HUES64 (cell line): Measurements from ENCODE around the gene MTRF1. TPM values are rescaled to one million over a fixed set of nuclear protein-coding genes. Genes with fewer than 3 reads are reported as not detected.

Source experiments
- H3K27ac ChIP-seq: 2 replicates; pipeline ENCODE4 v1.7.0; 2013; ENCODE audit warnings: low read depth, low read length, inconsistent platforms
- H3K27me3 ChIP-seq: 2 replicates; pipeline ENCODE4 v1.6.1; 2013; ENCODE audit warnings: mild to moderate bottlenecking, low read length; ENCODE audit not compliant: insufficient read depth
- H3K36me3 ChIP-seq: 2 replicates; pipeline ENCODE4 v1.6.1; 2013; ENCODE audit warnings: mild to moderate bottlenecking, low read length; ENCODE audit not compliant: insufficient read depth
- H3K4me1 ChIP-seq: 2 replicates; pipeline ENCODE4 v1.6.1; 2013; ENCODE audit warnings: mild to moderate bottlenecking, low read length, moderate library complexity; ENCODE audit not compliant: insufficient read depth
- H3K4me3 ChIP-seq: 2 replicates; pipeline ENCODE4 v1.5.1; 2013; ENCODE audit warnings: mild to moderate bottlenecking, low read length, moderate library complexity
- H3K9ac ChIP-seq: 2 replicates; pipeline ENCODE4 v1.6.1; 2013; ENCODE audit warnings: mild to moderate bottlenecking, low read depth, low read length
- H3K9me3 ChIP-seq: 2 replicates; pipeline ENCODE4 v1.6.1; 2013; ENCODE audit warnings: low read depth, low read length; ENCODE audit not compliant: insufficient read depth
- WGBS: fragments of 150-250, 120-280 bp; methylation state at CpG from one replicate; pipeline ENCODE4 v1.1.7; 2013; ENCODE audit warnings: missing lambda C conversion rate; 5-methylcytosine and 5-hydroxymethylcytosine counted together
- polyA plus RNA-seq, 2 experiments: library from polyadenylated mRNA; stranded (reverse); fragments of 50-300 nt; gene quantifications; one replicate each; pipeline ENCODE4 v1.2.3, GENCODE V29; 2013

The MTRF1 gene
- polyA plus RNA-seq (2013, experiment 1 of 2): 10.9 TPM
- polyA plus RNA-seq (2013, experiment 2 of 2): 8.9 TPM

GRCh38 chr13:41263261-41263971 lies at the start of gene MTRF1:
MTRF1 (minus strand) TSS chr13:41263576; CDS start chr13:41260907, 2,669 bp downstream.
- under 1% methylated on average over 31 of the region's 32 CpGs for WGBS
- Histone ChIP-seq H3K9me3 (peaks cover 16% of the 10 kb centered on the region), H3K4me3 (peak within 1 kb of the TSS; percentile 82), H3K9ac (peak within 1 kb of the TSS; percentile 76), H3K27me3 (no peaks in the 10 kb centered on the region), H3K36me3 (peaks cover 28% of the 10 kb centered on the region), H3K4me1 (no peaks in the 10 kb centered on the region), H3K27ac (0 out of 2 replicates have a peak within 1 kb of the TSS, but pooled peaks have one; percentile 3)

- Histone ChIP-seq H3K4me3 (peak overlapping the region; percentile 85), H3K27ac (no peak overlapping the region), H3K9ac (peak overlapping the region; percentile 96; the same call in 1 of the 2 replicates), H3K27me3 (no peaks in the 10 kb centered on the region), H3K9me3 (no peaks in the 10 kb centered on the region), H3K4me1 (peaks cover 30% of the 10 kb centered on the region), H3K36me3 (peaks cover 15% of the 10 kb centered on the region)
- 43% methylated on average over 4 of the region's 5 CpGs for WGBS
These were observed 49.7 kb upstream of the MTRF1 start for GRCh38 chr13:41313117-41313516.

- Histone ChIP-seq H3K4me3 (peak overlapping the region; percentile 85), H3K9ac (peak overlapping the region; percentile 96), H3K36me3 (peaks cover 7% of the 10 kb centered on the region), H3K4me1 (peaks cover 30% of the 10 kb centered on the region), H3K27me3 (no peaks in the 10 kb centered on the region), H3K9me3 (no peaks in the 10 kb centered on the region), H3K27ac (peak overlapping the region; percentile 91)
- WGBS: under 1% methylated on average over 11 of the region's 11 CpGs
These were observed 48.8 kb upstream of the MTRF1 start for GRCh38 chr13:41312176-41312500.

GRCh38 chr13:41311406-41312175 lies 48.2 kb upstream of the MTRF1 start:
- Histone ChIP-seq H3K27ac (peak overlapping the region; percentile 91), H3K36me3 (peaks cover 2% of the 10 kb centered on the region), H3K9ac (peak overlapping the region; percentile 96), H3K4me1 (peaks cover 30% of the 10 kb centered on the region), H3K9me3 (no peaks in the 10 kb centered on the region), H3K27me3 (no peaks in the 10 kb centered on the region), H3K4me3 (peak overlapping the region; percentile 85)
- WGBS: under 1% methylated on average over 73 of the region's 73 CpGs

GRCh38 chr13:41310963-41311405 lies 47.6 kb upstream of the MTRF1 start, which contains the start of gene NAA16:
NAA16 (plus strand) TSS chr13:41311267; CDS start chr13:41311529, 262 bp downstream.
- no peaks in the 10 kb centered on the region for H3K27me3 ChIP-seq
- H3K9ac ChIP-seq: peak within 1 kb of the TSS; percentile 96
- H3K9me3 ChIP-seq: no peaks in the 10 kb centered on the region
- H3K4me1 ChIP-seq: peaks cover 30% of the 10 kb centered on the region
- H3K4me3 ChIP-seq: peak within 1 kb of the TSS; percentile 85
- under 1% methylated on average over 32 of the region's 32 CpGs for WGBS
- H3K36me3 ChIP-seq: no peaks in the 10 kb centered on the region
- H3K27ac ChIP-seq: peak within 1 kb of the TSS; percentile 91

GRCh38 chr13:41307884-41308640 lies 44.7 kb upstream of the MTRF1 start:
- Histone ChIP-seq H3K27me3 (no peaks in the 10 kb centered on the region), H3K4me1 (peaks cover 10% of the 10 kb centered on the region), H3K27ac (no peak overlapping the region), H3K9ac (no peak overlapping the region), H3K36me3 (no peaks in the 10 kb centered on the region), H3K9me3 (no peaks in the 10 kb centered on the region), H3K4me3 (no peak overlapping the region)
- 84% methylated on average over 10 of the region's 11 CpGs for WGBS

GRCh38 chr13:41306271-41307145 lies 43.1 kb upstream of the MTRF1 start:
- H3K9ac ChIP-seq: no peak overlapping the region
- 89% methylated on average over 14 of the region's 15 CpGs for WGBS
- no peaks in the 10 kb centered on the region for H3K36me3 ChIP-seq
- H3K4me1 ChIP-seq: 0 out of 2 replicates have a peak, but pooled peaks cover 4% of the 10 kb centered on the region
- no peaks in the 10 kb centered on the region for H3K27me3 ChIP-seq
- 0 out of 2 replicates have a peak overlapping the region, but pooled peaks have one; percentile 30 for H3K27ac ChIP-seq
- H3K9me3 ChIP-seq: no peaks in the 10 kb centered on the region
- no peak overlapping the region for H3K4me3 ChIP-seq

- no peak overlapping the region for H3K9ac ChIP-seq
- H3K9me3 ChIP-seq: no peaks in the 10 kb centered on the region
- no peak overlapping the region for H3K27ac ChIP-seq
- H3K4me1 ChIP-seq: no peaks in the 10 kb centered on the region
- no peak overlapping the region for H3K4me3 ChIP-seq
- H3K27me3 ChIP-seq: no peaks in the 10 kb centered on the region
- no peaks in the 10 kb centered on the region for H3K36me3 ChIP-seq
These were observed 41.2 kb upstream of the MTRF1 start for GRCh38 chr13:41304551-41304950.

- H3K36me3 ChIP-seq: no peaks in the 10 kb centered on the region
- H3K27ac ChIP-seq: no peak overlapping the region
- no peak overlapping the region for H3K9ac ChIP-seq
- H3K4me3 ChIP-seq: no peak overlapping the region
- H3K4me1 ChIP-seq: no peaks in the 10 kb centered on the region
- no peaks in the 10 kb centered on the region for H3K27me3 ChIP-seq
- H3K9me3 ChIP-seq: no peaks in the 10 kb centered on the region
- 97% methylated on average over 3 of the region's 3 CpGs for WGBS
These were observed 39.4 kb upstream of the MTRF1 start for GRCh38 chr13:41302743-41303142.

GRCh38 chr13:41299316-41300094 lies 36.1 kb upstream of the MTRF1 start:
- Histone ChIP-seq H3K27ac (no peak overlapping the region), H3K36me3 (no peaks in the 10 kb centered on the region), H3K9me3 (no peaks in the 10 kb centered on the region), H3K27me3 (no peaks in the 10 kb centered on the region), H3K4me3 (no peak overlapping the region), H3K9ac (no peak overlapping the region), H3K4me1 (no peaks in the 10 kb centered on the region)
- 92% methylated on average over 4 of the region's 4 CpGs for WGBS
